Measurements from ENCODE around the gene JADE1.

The JADE1 gene

GRCh38 chr4:128775916-128776315 lies 33.6 kb upstream of the JADE1 start:
- no peak for DNase-seq (ENCODE audit: low read depth)
- TF ChIP-seq CTCF (IDR thresholded peaks at IDR 0.05; ENCODE audit: low read depth, low read length, missing control alignments), result no peak
- H3K4me3 ChIP-seq (ENCODE audit: low read depth, low read length), result no peak overlapping the region

- no peak for TF ChIP-seq CTCF (IDR thresholded peaks at IDR 0.05; ENCODE audit: low read depth, low read length, missing control alignments)
- H3K4me3 ChIP-seq (ENCODE audit: low read depth, low read length), result no peak overlapping the region
- no peak for DNase-seq (ENCODE audit: low read depth)
Observed at GRCh38 chr4:128776794-128777216, 32.7 kb upstream of the JADE1 start.

GRCh38 chr4:128780688-128781087 lies 28.8 kb upstream of the JADE1 start:
- H3K4me3 ChIP-seq (ENCODE audit: low read depth, low read length), result no peak overlapping the region
- no peak for TF ChIP-seq CTCF (IDR thresholded peaks at IDR 0.05; ENCODE audit: low read depth, low read length, missing control alignments)
- no peak for DNase-seq (ENCODE audit: low read depth)

- no peak for DNase-seq (ENCODE audit: low read depth)
- TF ChIP-seq CTCF (IDR thresholded peaks at IDR 0.05; ENCODE audit: low read depth, low read length, missing control alignments), result peak; percentile 41
Observed at GRCh38 chr4:128782076-128782715, 27.3 kb upstream of the JADE1 start.

GRCh38 chr4:128782875-128783614 lies 26.5 kb upstream of the JADE1 start:
- no peak for TF ChIP-seq CTCF (IDR thresholded peaks at IDR 0.05; ENCODE audit: low read depth, low read length, missing control alignments)
- no peak overlapping the region for H3K4me3 ChIP-seq (ENCODE audit: low read depth, low read length)
- DNase-seq (ENCODE audit: low read depth), result no peak

More at GRCh38 chr4:128782076-128782715, 27.3 kb upstream of the JADE1 start:
- H3K4me3 ChIP-seq (ENCODE audit: low read depth, low read length), result no peak overlapping the region

- no peak for DNase-seq (ENCODE audit: low read depth)
- H3K4me3 ChIP-seq (ENCODE audit: low read depth, low read length), result no peak overlapping the region
- TF ChIP-seq CTCF (IDR thresholded peaks at IDR 0.05; ENCODE audit: low read depth, low read length, missing control alignments), result no peak
Observed at GRCh38 chr4:128787509-128788311, 21.8 kb upstream of the JADE1 start.
